ENCODE results near the gene SAMD4B.

DNA sequence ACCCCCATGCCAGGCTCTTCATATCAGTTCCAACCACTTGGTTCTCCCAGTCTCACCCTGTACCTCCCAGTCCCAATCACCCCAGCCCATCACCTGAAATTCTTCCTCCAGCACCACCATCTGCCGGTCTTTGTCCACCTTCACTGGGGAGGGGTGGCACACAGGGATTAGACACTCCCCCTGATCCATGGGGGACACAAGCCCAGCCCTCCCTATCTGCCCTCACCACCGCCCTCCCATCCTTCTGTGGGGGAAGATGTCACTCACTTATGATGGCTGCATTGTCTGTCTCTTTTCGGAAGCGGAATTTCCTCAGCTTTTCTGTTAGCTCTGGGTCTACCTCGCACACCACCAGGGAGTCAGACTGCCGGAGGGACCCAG lies 7.1 kb upstream of the SAMD4B start:
- TF ChIP-seq, protein P1, sequence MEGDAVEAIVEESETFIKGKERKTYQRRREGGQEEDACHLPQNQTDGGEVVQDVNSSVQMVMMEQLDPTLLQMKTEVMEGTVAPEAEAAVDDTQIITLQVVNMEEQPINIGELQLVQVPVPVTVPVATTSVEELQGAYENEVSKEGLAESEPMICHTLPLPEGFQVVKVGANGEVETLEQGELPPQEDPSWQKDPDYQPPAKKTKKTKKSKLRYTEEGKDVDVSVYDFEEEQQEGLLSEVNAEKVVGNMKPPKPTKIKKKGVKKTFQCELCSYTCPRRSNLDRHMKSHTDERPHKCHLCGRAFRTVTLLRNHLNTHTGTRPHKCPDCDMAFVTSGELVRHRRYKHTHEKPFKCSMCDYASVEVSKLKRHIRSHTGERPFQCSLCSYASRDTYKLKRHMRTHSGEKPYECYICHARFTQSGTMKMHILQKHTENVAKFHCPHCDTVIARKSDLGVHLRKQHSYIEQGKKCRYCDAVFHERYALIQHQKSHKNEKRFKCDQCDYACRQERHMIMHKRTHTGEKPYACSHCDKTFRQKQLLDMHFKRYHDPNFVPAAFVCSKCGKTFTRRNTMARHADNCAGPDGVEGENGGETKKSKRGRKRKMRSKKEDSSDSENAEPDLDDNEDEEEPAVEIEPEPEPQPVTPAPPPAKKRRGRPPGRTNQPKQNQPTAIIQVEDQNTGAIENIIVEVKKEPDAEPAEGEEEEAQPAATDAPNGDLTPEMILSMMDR (conservative IDR thresholded peaks at IDR 0.05 in 1 of 2, IDR thresholded peaks at IDR 0.05 in 1 of 2; ENCODE audit: low read depth in 1 of 2, low read length in 2 of 2) = no peak
- TF ChIP-seq EZH2 (IDR thresholded peaks at IDR 0.05; ENCODE audit: low read length, missing control alignments) = no peak

All from fibroblast of lung (primary cell).